Astrocyte of the spinal cord (primary cell): ENCODE data around the gene CNTN5.

Experiments
- DNase-seq: peaks from one replicate; pipeline ENCODE4 v3.0.0; 2011; ENCODE audit warnings: low read depth, low spot score
- H3K4me3 ChIP-seq: 2 replicates; pipeline ENCODE4 v1.5.1; 2011; ENCODE audit warnings: low read depth, mild to moderate bottlenecking, low read length, moderate library complexity
- CTCF ChIP-seq: IDR thresholded peaks from 2 replicates; pipeline ENCODE4 v1.5.1; 2012; ENCODE audit warnings: low read depth, mild to moderate bottlenecking, low read length, inconsistent platforms
- in situ Hi-C: cut with HindIII; loops from 2 replicates; pipeline ENCODE4 v1.10.0; 2017; ENCODE audit warnings: low sequenced_read_pairs

Gene CNTN5

DNA sequence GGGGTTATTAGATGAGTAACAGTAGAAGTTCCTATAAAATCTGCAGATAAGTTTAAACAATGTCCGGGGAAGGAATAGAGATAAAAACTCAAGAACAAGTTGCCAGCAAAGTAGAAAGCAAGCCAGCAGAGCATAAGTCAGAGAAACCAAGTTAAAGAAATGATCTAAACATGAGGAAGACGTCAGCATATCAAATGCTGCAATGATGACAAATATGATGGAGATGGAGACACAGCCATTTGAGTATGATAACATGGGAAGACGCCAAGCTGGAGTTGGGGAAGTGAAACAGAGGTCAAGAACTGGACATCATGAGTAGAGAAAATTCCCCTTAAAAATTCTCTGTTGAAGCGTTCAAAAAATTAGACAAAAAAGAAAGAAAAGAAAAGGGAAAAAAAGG lies 571.5 kb downstream of the CNTN5 start:
- in situ Hi-C loops, result no loop called here
- no peak for TF ChIP-seq CTCF
- no peak for DNase-seq
- H3K4me3 ChIP-seq, result no peak overlapping the region

GRCh38 chr11:99593197-99593596 lies 572.4 kb downstream of the CNTN5 start:
- TF ChIP-seq CTCF, result no peak
- in situ Hi-C loops, result no loop called here
- DNase-seq, result no peak
- no peak overlapping the region for H3K4me3 ChIP-seq

- DNase-seq, result no peak
- H3K4me3 ChIP-seq, result no peak overlapping the region
- in situ Hi-C loops, result no loop called here
- no peak for TF ChIP-seq CTCF
Observed at GRCh38 chr11:99601179-99601578, 580.4 kb downstream of the CNTN5 start.

DNA sequence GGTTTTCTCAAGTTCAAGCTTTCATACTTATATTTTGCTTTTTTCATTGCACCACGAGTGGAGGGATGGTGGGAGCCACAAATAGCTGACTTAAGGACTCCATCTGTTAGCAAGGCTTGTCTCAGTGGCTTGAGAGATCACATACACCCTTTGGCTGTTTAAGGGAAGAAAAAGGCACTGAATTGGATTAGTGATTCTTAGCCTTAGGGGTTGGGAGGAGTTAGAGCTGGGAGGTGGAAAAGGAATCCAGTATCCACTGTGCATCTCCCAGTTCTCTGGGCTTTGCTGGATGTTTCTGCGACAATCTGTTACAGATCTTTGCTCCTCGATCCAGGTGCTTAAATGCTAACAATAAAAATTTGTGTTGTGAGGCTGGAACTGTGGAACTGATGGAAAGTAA lies 593.6 kb downstream of the CNTN5 start:
- in situ Hi-C loops, result no loop called here
- H3K4me3 ChIP-seq, result no peak overlapping the region
- no peak for DNase-seq
- TF ChIP-seq CTCF, result no peak

DNA sequence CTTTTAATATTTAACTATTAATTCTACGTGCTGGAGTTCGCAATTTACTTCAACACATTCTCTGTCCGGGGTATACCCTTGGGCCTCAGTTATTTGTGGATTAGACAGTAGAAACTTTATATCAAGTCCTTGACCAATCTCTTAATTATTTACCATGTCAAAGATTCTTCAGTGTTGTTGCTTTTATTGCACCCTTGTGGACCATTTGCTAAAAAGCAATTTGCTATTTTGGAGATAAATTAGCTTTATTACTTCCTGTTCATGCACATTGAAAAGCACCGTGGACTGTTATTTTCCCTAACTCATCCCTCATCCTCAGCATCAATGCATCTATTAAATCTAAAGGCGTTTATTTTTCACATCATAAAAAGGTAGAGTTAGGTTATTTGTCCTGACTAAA lies 609.9 kb downstream of the CNTN5 start:
- in situ Hi-C loops, result no loop called here
- TF ChIP-seq CTCF, result no peak
- DNase-seq, result no peak
- no peak overlapping the region for H3K4me3 ChIP-seq

DNA sequence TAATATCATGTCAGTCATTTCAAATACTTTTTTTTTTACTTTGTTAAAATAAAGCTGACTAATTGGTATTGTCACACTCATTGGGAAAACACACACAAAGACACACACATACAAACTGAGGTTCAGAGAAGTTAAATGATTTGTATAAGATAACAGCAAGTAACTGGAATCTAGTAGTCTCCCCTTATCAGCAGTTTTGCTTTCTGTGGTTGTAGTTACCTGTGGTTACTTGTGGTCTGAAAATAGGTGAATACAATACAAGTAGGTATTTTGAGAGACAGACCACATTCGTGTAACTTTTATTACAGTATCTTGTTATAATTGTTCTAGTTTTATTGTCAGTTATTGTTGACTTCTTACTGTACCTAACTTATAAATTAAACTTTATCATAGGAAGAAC lies 610.9 kb downstream of the CNTN5 start:
- no peak overlapping the region for H3K4me3 ChIP-seq
- in situ Hi-C loops, result no loop called here
- TF ChIP-seq CTCF, result no peak
- no peak for DNase-seq

DNA sequence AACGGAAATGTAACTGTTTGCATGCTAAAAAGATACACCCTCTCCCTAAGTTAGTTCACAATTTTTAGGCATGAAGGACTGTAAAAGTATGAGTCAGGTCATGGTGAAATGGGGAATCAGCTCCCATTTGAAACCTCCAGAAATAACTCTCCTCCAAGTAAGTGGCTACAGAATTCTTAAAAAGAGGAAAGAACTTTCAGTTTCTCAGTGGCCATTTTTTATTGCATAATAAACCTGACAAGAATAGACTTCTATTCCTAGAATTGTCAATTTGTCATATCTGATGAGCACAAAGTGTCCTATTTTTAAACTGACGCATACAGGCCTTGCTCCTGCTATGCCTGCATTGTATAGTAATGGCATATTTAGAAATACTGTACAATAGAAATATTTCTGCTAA lies 612.2 kb downstream of the CNTN5 start:
- in situ Hi-C loops, result no loop called here
- no peak overlapping the region for H3K4me3 ChIP-seq
- no peak for DNase-seq
- no peak for TF ChIP-seq CTCF
